ENCODE results near the gene IL27RA. TPM values are rescaled to one million over a fixed set of nuclear protein-coding genes. Genes with fewer than 3 reads are reported as not detected.
A peak's percentile ranks its signal among the peaks of the same experiment; 100 is the strongest.

Gene IL27RA
- total RNA-seq, 1 experiment from 2014 or later = 18.3 TPM

DNA sequence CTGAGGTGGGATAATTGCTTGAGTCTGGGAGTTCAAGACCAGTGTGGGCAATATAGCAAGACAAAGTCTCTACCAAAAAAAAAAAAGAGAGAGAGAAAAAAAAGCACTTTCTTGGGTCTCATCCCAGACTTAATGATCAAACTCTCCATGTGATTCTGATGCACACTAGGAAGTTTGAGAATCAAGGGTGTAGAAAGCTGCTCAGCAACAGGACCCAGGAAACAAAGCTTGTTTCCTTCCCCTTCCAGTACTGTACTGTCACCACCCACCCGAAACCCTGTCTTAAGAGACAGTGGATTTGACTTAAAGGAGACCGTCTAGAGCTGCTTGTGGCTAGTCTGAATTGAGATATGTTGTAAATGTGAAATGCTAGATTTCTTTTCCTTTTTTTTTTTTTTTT is 46.8 kb downstream of the IL27RA start (continued):
- TF ChIP-seq, protein P1, sequence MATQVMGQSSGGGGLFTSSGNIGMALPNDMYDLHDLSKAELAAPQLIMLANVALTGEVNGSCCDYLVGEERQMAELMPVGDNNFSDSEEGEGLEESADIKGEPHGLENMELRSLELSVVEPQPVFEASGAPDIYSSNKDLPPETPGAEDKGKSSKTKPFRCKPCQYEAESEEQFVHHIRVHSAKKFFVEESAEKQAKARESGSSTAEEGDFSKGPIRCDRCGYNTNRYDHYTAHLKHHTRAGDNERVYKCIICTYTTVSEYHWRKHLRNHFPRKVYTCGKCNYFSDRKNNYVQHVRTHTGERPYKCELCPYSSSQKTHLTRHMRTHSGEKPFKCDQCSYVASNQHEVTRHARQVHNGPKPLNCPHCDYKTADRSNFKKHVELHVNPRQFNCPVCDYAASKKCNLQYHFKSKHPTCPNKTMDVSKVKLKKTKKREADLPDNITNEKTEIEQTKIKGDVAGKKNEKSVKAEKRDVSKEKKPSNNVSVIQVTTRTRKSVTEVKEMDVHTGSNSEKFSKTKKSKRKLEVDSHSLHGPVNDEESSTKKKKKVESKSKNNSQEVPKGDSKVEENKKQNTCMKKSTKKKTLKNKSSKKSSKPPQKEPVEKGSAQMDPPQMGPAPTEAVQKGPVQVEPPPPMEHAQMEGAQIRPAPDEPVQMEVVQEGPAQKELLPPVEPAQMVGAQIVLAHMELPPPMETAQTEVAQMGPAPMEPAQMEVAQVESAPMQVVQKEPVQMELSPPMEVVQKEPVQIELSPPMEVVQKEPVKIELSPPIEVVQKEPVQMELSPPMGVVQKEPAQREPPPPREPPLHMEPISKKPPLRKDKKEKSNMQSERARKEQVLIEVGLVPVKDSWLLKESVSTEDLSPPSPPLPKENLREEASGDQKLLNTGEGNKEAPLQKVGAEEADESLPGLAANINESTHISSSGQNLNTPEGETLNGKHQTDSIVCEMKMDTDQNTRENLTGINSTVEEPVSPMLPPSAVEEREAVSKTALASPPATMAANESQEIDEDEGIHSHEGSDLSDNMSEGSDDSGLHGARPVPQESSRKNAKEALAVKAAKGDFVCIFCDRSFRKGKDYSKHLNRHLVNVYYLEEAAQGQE (IDR thresholded peaks at IDR 0.05; ENCODE audit: low read depth) = no peak
- TF ChIP-seq RAD21 (IDR thresholded peaks at IDR 0.05; ENCODE audit: low read depth) (no peak), TCF7L2 (IDR thresholded peaks at IDR 0.05; ENCODE audit: borderline replicate concordance, extremely low read depth, insufficient read depth, insufficient read length) (no peak), CBX3 (IDR thresholded peaks at IDR 0.05; ENCODE audit: low read depth) (no peak), EZH2phosphoT487 (IDR thresholded peaks at IDR 0.05; ENCODE audit: borderline replicate concordance) (no peak)

DNA sequence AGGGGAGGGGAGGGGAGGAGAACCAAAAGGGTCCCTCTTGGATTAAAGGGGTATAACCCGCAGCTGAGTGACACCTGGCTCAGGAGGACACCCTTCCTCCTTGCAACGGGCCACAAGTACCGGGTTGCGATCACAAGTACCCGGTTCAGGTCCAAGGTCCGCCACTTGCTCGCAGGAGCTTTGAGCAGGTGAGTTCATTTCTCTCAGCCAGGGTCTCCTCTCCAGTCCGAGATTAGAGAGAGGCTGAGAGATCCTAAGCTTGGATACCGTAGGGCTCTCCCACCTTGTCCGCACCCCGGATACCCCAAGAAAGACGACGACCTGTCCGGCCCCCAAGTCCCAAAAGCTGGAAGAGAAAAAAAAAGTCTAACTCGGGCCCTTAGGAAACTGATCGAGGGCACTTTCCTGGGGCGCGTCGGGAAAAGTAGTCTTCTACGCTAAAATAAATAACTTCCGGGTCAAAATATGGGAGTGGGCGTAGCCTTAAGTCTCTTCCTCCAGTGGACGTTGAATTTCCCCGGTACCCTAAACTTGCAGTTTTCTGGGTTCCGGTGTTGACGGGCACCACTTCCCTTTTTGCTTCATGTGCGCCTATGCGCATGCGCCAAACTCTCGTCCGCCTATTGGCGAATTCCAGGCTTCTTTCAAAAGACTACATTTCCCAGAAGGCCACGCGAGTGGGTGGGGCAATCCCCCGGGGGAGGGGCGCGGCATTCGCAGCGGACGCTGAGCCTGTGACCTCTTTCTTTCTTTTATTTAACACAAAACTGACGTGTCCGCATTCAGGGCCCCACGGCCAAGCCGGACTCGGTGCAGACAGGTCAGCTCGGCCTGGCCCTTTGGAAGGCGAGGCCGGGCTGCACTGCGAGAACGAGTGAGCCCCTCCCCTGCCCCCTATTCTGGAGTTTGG is 49.6 kb downstream of the IL27RA start:
- Histone ChIP-seq H3K9me2 (ENCODE audit: insufficient read depth) (no peaks in the 10 kb centered on the region), H4K20me1 (ENCODE audit: insufficient read depth) (no peaks in the 10 kb centered on the region), H3K4me1 (ENCODE audit: control insufficient read depth in 1 of 2, insufficient read depth in 2 of 2, low read length in 2 of 2) (peaks cover 5 to 20% of the 10 kb centered on the region in 2 experiments; a peak in 2 of 4 replicates), H3K27me3 (ENCODE audit: insufficient read depth, low read length) (no peaks in the 10 kb centered on the region), H3K9me3 (ENCODE audit: control insufficient read depth in 1 of 2, insufficient read depth in 1 of 2, low read depth in 1 of 2, low read length in 2 of 2) (no peaks in the 10 kb centered on the region), H3K4me3 (replicated peaks in 1 of 2; ENCODE audit: low read depth in 1 of 2, low read length in 2 of 2) (peak overlapping the region; percentile 49 to 80), H2AFZ (ENCODE audit: low read depth, low read length, poor library complexity, severe bottlenecking) (peak overlapping the region; percentile 28), H3K9ac (ENCODE audit: low read length) (peak overlapping the region; percentile 77), H3K27ac (ENCODE audit: low read depth, low read length) (peak overlapping the region; percentile 59), H3K79me2 (ENCODE audit: insufficient read depth, low read length) (no peaks in the 10 kb centered on the region), H3K36me3 (ENCODE audit: control insufficient read depth in 1 of 2, insufficient read depth in 2 of 2, low read length in 2 of 2) (no peaks in the 10 kb centered on the region), H3K4me2 (ENCODE audit: low read length) (peak overlapping the region; percentile 88)
- intact Hi-C loops (cut with micrococcal nuclease) = no loop called here
- RAD21 ChIA-PET (ENCODE audit: low non-redundant PET in 1 of 2, low total read pairs in 2 of 2, uncharacterized antibody in 2 of 2, unreplicated experiment in 2 of 2) = no interaction called here
- ATAC-seq (peak; percentile 95), DNase-seq (ENCODE audit: low read depth, low spot score) (peak; percentile 99)
- POLR2A ChIA-PET = interaction anchor here (0.6 to 1.3 kb wide), 2 partner anchors 8 to 28 kb away, joined by 3 to 4 read pairs; no protein-coding TSS in a partner anchor
- CTCF ChIA-PET = interaction anchor here (1.3 to 1.6 kb wide), 2 partner anchors 49 to 56 kb away, joined by 3 to 5 read pairs; partner anchors contain the start of gene IL27RA
- BruUV-seq (replicated peaks) = TSS peak; percentile 92
- TF ChIP-seq, protein P1 (IDR thresholded peaks at IDR 0.05; ENCODE audit: low read depth) = no peak
- no peak for TF ChIP-seq ZNF274 (IDR thresholded peaks at IDR 0.05; ENCODE audit: low read depth, low read length)
- TF ChIP-seq EGR1 (IDR thresholded peaks at IDR 0.05; ENCODE audit: low read depth) = peak; percentile 90
- TF ChIP-seq ZFX (IDR thresholded peaks at IDR 0.05) = 0 out of 2 replicates have a peak, but pooled peaks have one; percentile 15
- no peak for TF ChIP-seq YY1 (IDR thresholded peaks at IDR 0.05; ENCODE audit: extremely low read depth, insufficient replicate concordance, low read depth, low read length)
- peak; percentile 93 for TF ChIP-seq SP1 (IDR thresholded peaks at IDR 0.05; ENCODE audit: low read depth)
- no peak for TF ChIP-seq EZH2 (IDR thresholded peaks at IDR 0.05)
- TF ChIP-seq, protein P2, sequence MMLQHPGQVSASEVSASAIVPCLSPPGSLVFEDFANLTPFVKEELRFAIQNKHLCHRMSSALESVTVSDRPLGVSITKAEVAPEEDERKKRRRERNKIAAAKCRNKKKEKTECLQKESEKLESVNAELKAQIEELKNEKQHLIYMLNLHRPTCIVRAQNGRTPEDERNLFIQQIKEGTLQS (IDR thresholded peaks at IDR 0.05) = no peak
- TF ChIP-seq SIN3A (IDR thresholded peaks at IDR 0.05; ENCODE audit: low read depth) = no peak
- peak; percentile 35 for TF ChIP-seq POLR2A (IDR thresholded peaks at IDR 0.05; ENCODE audit: borderline replicate concordance, extremely low read depth, insufficient read depth, insufficient read length)
- 0 out of 2 replicates have a peak, but pooled peaks have one; percentile 25 for TF ChIP-seq CBX3 (IDR thresholded peaks at IDR 0.05; ENCODE audit: low read depth)
- TF ChIP-seq POLR2AphosphoS5 (IDR thresholded peaks at IDR 0.05; ENCODE audit: low read depth, low read length) = peak; percentile 77

Measured in HCT116 (cell line).